ENCODE results near the gene FBXO41. TPM values are rescaled to one million over a fixed set of nuclear protein-coding genes. Genes with fewer than 3 reads are reported as not detected.
A peak's percentile ranks its signal among the peaks of the same experiment; 100 is the strongest.

The FBXO41 gene
- polyA plus RNA-seq (ENCODE audit: insufficient read length in 10 of 10), result under 1 TPM; 0.13 to 0.54 (median 0.28) TPM
- long read RNA-seq, donor 1, result 0 reads
- long read RNA-seq, donor 2, result 0 reads
- long read RNA-seq, donor 3, result 0 reads
- long read RNA-seq, donor 4, result 0 reads
- long read RNA-seq, donor 5, result 0 reads
- long read RNA-seq, donor 6, result 0 reads
- long read RNA-seq, donor 7, result 0 reads
- long read RNA-seq, donor 8, result 0 reads
- long read RNA-seq, donor 9, result 0 reads

- peak in 1 of 3 donors; percentile 24 for DNase-seq
These were observed at the start of gene FBXO41 for GRCh38 chr2:73284296-73285158. FBXO41 (minus strand) TSS chr2:73284478; CDS start chr2:73269630, 14,848 bp downstream.

- no peak for DNase-seq
These were observed 49.8 kb upstream of the FBXO41 start for GRCh38 chr2:73334045-73334444.

- no peak for DNase-seq
These were observed 49.3 kb upstream of the FBXO41 start for GRCh38 chr2:73333564-73333963.

- DNase-seq, result no peak
These were observed 39.9 kb upstream of the FBXO41 start for GRCh38 chr2:73324126-73324725.

- no peak for DNase-seq
These were observed 39.3 kb upstream of the FBXO41 start for GRCh38 chr2:73323551-73323950.

DNA sequence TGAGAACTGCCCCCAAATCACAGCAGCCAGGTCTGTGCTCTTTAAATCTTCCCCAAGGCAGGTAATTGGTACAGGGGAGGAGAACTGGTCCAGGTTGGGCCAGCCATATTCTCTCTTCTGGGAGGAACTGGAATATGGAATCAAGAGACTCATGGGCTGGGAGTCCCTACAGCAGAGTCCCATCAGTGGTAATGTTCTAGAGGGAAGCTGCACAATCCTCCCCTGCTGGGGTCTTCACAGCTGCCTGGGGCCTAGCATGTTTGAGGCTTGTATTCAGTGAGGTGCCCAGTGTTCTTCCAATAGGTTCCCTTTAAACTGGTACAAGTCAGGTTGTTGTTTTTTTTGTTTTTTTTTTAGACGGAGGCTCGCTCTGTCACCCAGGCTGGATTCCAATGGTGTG lies 30.2 kb upstream of the FBXO41 start:
- no peak for DNase-seq

DNA sequence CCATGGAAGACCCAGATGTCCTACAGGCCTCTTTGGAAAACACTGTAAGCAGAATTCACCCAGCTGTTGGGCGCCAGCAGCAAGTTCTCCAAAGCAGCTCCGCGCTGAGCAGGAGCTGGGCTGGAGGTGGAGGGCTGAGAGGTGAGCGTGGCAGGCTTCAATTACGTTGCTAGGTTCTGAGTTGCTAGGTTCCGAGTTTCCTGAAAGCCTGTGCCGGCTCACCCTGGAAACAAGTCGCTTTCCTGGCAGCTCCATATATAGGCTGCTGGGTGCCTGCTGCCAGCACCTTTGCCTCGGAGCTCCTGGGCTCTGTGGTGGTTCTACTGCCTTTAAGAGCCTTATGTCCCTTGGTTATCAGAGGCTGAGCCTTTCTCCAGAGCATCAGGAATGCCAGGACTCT lies 23.4 kb upstream of the FBXO41 start:
- DNase-seq, result no peak

- DNase-seq, result no peak
These were observed 17.4 kb upstream of the FBXO41 start for GRCh38 chr2:73301636-73302035.

DNA sequence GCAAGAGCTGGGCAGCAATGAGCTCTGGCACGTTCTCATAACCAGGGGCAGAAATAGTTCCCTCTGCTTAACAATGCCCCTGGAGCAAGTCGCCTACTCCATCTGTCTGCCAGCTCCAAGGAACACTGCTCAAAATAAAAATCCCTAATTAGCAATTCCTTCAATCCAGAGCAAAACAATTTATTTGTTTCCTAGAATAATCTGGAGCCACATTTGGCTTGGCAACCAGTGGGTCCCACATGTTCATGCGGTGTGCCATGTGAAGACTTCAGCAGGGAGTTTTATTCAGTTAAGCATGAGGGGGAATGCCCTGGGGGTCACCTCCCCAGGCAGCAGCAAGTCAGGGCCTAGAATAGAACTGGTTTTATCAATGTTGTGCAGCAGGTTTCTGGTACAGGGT lies 16.6 kb upstream of the FBXO41 start:
- DNase-seq, result no peak

GRCh38 chr2:73297586-73297985 lies 13.3 kb upstream of the FBXO41 start:
- DNase-seq, result no peak

DNA sequence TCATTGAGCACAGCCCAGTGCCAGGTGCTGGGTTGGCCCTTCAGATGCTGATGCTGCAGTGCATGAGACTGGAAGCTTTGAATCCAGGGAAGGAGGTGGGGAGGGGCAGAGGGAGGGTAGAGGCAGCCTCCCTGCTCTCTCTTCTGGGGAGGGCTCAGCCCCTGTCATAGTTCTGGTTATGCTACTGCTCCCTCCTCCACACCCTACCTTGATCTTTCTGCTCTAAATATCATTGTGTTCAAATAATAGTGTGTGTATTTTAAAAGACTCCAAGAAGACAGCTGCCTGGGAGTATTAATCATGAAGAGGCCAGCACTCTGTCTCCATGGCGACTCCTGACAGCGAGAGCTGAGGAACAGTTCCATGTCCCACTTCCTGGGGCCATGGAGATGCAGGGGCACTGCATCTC lies 12.9 kb upstream of the FBXO41 start:
- no peak for DNase-seq

DNA sequence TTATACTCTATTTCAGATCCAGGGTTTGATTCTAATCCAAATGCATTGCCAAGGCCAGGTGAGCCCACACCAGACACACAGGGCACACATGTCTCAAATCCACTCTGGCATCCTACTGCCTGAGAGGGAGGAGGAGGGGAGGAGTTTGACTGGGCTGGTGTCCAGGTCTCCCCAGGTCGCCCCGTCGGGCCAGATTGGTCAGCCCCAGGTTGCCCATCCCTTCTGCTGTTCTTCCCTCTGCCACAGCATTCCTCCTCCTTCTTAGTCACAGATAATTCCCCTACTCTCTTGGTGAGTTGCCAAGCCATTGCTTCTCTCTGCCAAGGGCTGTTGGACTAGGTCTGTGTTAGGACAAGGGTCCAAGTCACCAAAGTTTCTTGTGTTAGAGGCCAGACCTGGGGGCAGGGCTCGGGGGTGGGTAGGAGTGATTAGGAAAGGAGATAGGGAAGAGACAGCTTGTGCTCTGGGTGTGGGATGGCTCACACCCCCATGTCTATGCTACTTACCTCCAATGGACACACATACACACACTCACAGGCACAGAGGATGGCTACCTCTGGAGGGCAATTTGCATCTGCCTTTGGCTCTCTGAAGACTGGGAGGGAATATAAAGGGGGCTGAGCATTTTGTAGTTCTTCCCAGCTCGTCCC lies 11.6 kb upstream of the FBXO41 start:
- DNase-seq, result no peak

GRCh38 chr2:73294239-73294638 lies 10.0 kb upstream of the FBXO41 start:
- no peak for DNase-seq

DNA sequence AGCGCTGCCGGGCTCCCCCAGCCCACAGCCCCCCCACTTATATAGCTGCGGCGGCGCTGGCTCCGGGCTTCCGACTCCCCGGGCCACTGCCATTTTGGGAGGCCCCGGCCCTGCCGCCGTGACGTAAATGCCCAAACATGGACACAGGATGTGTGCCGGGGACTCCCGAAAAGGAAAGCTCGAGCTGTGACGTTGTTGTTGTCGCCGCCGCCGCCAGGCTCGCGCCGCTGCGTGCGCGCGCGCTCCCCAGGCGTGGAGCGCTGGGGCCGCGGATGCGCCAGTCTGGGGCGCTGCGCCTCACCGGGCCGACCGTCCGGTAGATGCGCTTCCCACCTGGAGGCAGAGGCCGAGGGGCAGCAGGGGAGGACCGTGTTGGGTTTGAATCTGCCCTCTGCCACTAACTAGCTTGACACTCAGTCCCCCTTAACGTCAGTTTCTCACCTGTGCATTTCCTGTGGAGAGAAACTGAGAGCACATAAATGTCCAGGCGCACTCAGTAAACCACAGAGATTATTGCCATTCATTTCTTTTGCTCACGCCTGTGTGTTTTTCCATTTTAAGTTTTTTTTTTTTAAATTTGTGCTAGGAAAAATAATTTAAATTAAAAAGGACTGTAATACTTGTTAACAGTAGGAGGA lies 9.4 kb upstream of the FBXO41 start, which contains the start of gene EGR4:
Gene EGR4 (minus strand): TSS at position 15 of the 638 bp plus-strand sequence. CDS start 231 bp downstream, outside the sequence.
- peak in 2 of 3 donors; percentile 29 to 39 for DNase-seq

- DNase-seq, result no peak
These were observed 8.7 kb upstream of the FBXO41 start for GRCh38 chr2:73292906-73293533.

DNA sequence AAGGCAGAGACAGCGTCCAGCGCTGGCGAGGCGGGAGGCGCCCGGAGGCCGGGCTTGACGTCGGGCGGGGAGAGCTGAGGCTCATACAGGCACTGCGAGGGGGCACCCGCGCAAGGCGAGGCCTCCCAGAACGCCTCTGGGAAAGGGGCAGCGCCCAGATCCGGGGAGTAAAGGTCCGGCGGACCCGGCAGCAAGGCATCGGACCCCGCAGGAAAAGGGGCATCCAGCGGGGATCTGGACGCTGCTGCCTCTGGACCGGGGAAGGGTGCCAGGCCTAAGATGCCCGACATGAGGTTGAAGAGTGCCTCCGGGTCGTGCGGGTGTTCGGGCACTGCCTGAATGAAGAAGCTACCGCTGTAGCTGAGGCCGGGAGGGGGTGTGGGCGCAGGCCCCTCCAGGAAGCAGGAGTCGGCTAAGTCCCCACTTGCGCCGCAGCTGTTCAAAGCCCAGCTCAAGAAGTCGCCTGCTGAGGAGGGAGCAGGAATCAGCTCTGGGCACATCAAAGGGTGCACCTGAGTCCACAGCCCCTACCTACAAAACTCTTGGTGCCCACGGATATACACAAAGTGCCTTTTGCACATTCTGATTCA lies 8.1 kb upstream of the FBXO41 start:
- DNase-seq, result no peak

GRCh38 chr2:73291461-73292315 lies 7.4 kb upstream of the FBXO41 start:
- DNase-seq, result peak in 1 of 3 donors; percentile 22

- DNase-seq, result peak; percentile 32 to 89 (median 73)
These were observed 6.8 kb upstream of the FBXO41 start for GRCh38 chr2:73291093-73291460.

DNA sequence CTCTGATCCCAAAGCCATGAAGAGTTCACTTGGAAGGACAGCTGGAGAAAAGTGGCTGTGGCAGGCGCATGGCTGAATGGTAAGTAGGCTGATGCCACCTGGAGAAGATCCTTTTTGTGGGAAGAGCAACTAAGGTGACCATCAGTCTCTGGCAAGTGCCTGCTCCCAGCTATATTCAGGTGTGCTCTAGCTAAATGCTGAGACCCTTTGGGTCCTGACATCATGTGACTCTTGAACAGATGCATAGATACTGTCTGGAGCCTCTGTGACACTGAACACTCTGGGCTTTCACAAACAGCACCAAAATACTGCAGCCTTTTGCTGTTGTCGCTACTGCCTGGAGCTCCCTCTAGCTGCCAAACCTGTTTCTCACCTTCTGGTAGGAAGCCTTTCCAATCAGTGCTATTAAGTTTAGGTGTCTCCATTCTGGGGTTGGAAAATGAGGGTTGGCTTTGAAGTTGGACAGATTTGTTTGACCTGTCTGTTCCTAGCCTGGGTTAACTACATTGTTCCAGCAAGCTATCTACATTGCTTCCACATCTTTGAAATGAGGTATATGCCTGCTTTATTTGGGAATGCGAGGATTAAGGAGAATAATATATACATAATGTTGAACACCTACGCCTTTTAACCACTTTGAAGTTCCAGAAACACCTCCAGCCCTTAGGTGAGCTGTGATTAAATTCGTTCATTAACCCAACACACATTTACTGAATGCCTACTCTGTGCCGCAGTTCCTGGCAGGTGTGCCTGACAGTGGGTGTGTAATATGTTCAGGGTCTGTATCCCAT lies 6.0 kb upstream of the FBXO41 start:
- DNase-seq, result no peak

Measured in muscle of back (tissue), 13 donors.